Liver (tissue), 3 donors: ENCODE data around the gene SAFB2.

Source experiments
- NR2F2 ChIP-seq: IDR thresholded peaks from 2 replicates; pipeline ENCODE4 v1.6.1; 2016; ENCODE audit warnings: antibody characterized with exemption
- RAD21 ChIP-seq, 2 donors: IDR thresholded peaks; 2 replicates each; pipeline ENCODE4 v1.6.1; 2016; ENCODE audit warnings: antibody characterized with exemption in 2 of 2, mild to moderate bottlenecking in 2 of 2
- TAF1 ChIP-seq: conservative IDR thresholded peaks from 2 replicates; pipeline ENCODE4 v1.6.1; 2016; ENCODE audit warnings: antibody characterized with exemption, mild to moderate bottlenecking
- TF ChIP-seq, protein P1 (sequence below): fragments of 150-350 bp; IDR thresholded peaks from 2 replicates; pipeline ENCODE4 v1.5.1; 2017; ENCODE audit warnings: improper control_type of control experiment, low read depth, low read length; ENCODE audit not compliant: missing input control
- TF ChIP-seq, protein P2 (sequence below): IDR thresholded peaks from 2 replicates; pipeline ENCODE4 v1.6.1; 2016; ENCODE audit warnings: antibody characterized with exemption
- donor health status: healthy.
- donor health status: healthy.

- TF ChIP-seq, protein P1, sequence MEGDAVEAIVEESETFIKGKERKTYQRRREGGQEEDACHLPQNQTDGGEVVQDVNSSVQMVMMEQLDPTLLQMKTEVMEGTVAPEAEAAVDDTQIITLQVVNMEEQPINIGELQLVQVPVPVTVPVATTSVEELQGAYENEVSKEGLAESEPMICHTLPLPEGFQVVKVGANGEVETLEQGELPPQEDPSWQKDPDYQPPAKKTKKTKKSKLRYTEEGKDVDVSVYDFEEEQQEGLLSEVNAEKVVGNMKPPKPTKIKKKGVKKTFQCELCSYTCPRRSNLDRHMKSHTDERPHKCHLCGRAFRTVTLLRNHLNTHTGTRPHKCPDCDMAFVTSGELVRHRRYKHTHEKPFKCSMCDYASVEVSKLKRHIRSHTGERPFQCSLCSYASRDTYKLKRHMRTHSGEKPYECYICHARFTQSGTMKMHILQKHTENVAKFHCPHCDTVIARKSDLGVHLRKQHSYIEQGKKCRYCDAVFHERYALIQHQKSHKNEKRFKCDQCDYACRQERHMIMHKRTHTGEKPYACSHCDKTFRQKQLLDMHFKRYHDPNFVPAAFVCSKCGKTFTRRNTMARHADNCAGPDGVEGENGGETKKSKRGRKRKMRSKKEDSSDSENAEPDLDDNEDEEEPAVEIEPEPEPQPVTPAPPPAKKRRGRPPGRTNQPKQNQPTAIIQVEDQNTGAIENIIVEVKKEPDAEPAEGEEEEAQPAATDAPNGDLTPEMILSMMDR = no peak
- TF ChIP-seq NR2F2 (no peak), RAD21 (IDR thresholded peaks at IDR 0.05) (no peak), TAF1 (no peak)
- TF ChIP-seq, protein P2, sequence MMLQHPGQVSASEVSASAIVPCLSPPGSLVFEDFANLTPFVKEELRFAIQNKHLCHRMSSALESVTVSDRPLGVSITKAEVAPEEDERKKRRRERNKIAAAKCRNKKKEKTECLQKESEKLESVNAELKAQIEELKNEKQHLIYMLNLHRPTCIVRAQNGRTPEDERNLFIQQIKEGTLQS = no peak
These were observed 27.4 kb downstream of the SAFB2 start for GRCh38 chr19:5595129-5595528.
